AG04450 (cell line): ENCODE data around the gene DOCK9. TPM values are rescaled to one million over a fixed set of nuclear protein-coding genes. Genes with fewer than 3 reads are reported as not detected.

Source experiments
- CTCF ChIA-PET: fragments of 300-600, 350-600 bp; formaldehyde crosslinking; extraction: SDS; loops from one replicate; lab custom pipeline; 2022; ENCODE audit warnings: antibody characterized with exemption, inconsistent platforms; lab: Charles Lee
- POLR2A ChIA-PET: fragments of 350-600 bp; formaldehyde crosslinking; extraction: SDS; loops from one replicate; lab custom pipeline; 2021; ENCODE audit warnings: antibody characterized with exemption, inconsistent platforms; lab: Yijun Ruan, JAX
- DNase-seq: peaks from one replicate; pipeline ENCODE4 v3.0.0-alpha.2; 2011; ENCODE audit warnings: low read depth, low spot score
- H3K27ac ChIP-seq: one replicate; pipeline ENCODE4 v1.5.1; 2012; ENCODE audit warnings: low read depth, low read length, control low read depth
- H3K27me3 ChIP-seq: one replicate; pipeline ENCODE4 v1.6.0; 2012; ENCODE audit warnings: low read length; ENCODE audit not compliant: control insufficient read depth, insufficient read depth
- H3K4me3 ChIP-seq: 2 replicates; pipeline ENCODE4 v1.5.1; 2011; ENCODE audit warnings: mild to moderate bottlenecking, low read depth, low read length, control low read depth
- H3K9me3 ChIP-seq: 2 replicates; pipeline ENCODE4 v1.5.1; 2012; ENCODE audit warnings: low read length; ENCODE audit not compliant: control insufficient read depth, insufficient read depth
- CTCF ChIP-seq: IDR thresholded peaks from 2 replicates; pipeline ENCODE4 v1.5.1; 2011; ENCODE audit warnings: low read depth, low read length, control low read depth, inconsistent platforms
- polyA plus RNA-seq: library from polyadenylated mRNA; depleted of rRNA; stranded (reverse); fragments of >200 nt; gene quantifications from 2 replicates; pipeline ENCODE4 v1.2.3, GENCODE V29; 2011

DOCK9 gene
- polyA plus RNA-seq, 1 experiment: 9.6 TPM

GRCh38 chr13:98752467-98753290 lies 225.2 kb downstream of the DOCK9 start, which contains the start of gene SLC15A1:
TSS of gene SLC15A1 (minus strand) at chr13:98752672. CDS start at chr13:98752598, 74 bp downstream.
- no peak for TF ChIP-seq CTCF
- H3K9me3 ChIP-seq: peaks cover 4% of the 10 kb centered on the region; the same call in 1 of the 2 replicates
- ChIA-PET CTCF (no interaction called here), POLR2A (no interaction called here)
- no peak within 1 kb of the TSS for H3K4me3 ChIP-seq
- peaks cover 39% of the 10 kb centered on the region for H3K27me3 ChIP-seq
- no peak for DNase-seq
- no peak within 1 kb of the TSS for H3K27ac ChIP-seq

GRCh38 chr13:98751861-98752466 lies 225.9 kb downstream of the DOCK9 start:
- peaks cover 4% of the 10 kb centered on the region; the same call in 1 of the 2 replicates for H3K9me3 ChIP-seq
- ChIA-PET CTCF (no interaction called here), POLR2A (no interaction called here)
- H3K27ac ChIP-seq: no peak overlapping the region
- H3K4me3 ChIP-seq: no peak overlapping the region
- TF ChIP-seq CTCF: no peak
- H3K27me3 ChIP-seq: peaks cover 36% of the 10 kb centered on the region
- no peak for DNase-seq

GRCh38 chr13:98751367-98751782 lies 226.5 kb downstream of the DOCK9 start:
- no peak for TF ChIP-seq CTCF
- peaks cover 40% of the 10 kb centered on the region for H3K27me3 ChIP-seq
- H3K9me3 ChIP-seq: peaks cover 4% of the 10 kb centered on the region; the same call in 1 of the 2 replicates
- H3K4me3 ChIP-seq: no peak overlapping the region
- H3K27ac ChIP-seq: no peak overlapping the region
- POLR2A ChIA-PET: no interaction called here
- CTCF ChIA-PET: no interaction called here
- DNase-seq: no peak

- Histone ChIP-seq H3K9me3 (peaks cover 4% of the 10 kb centered on the region; the same call in 1 of the 2 replicates), H3K27ac (no peak overlapping the region), H3K27me3 (peaks cover 42% of the 10 kb centered on the region), H3K4me3 (no peak overlapping the region)
- TF ChIP-seq CTCF: no peak
- DNase-seq: no peak
- ChIA-PET CTCF (no interaction called here), POLR2A (no interaction called here)
Observed at GRCh38 chr13:98749501-98749900, 228.4 kb downstream of the DOCK9 start.

- Histone ChIP-seq H3K9me3 (no peaks in the 10 kb centered on the region; the same call in 1 of the 2 replicates), H3K27me3 (peaks cover 35% of the 10 kb centered on the region), H3K4me3 (no peak overlapping the region), H3K27ac (no peak overlapping the region)
- ChIA-PET POLR2A (no interaction called here), CTCF (no interaction called here)
- no peak for TF ChIP-seq CTCF
- DNase-seq: no peak
Observed at GRCh38 chr13:98746968-98747367, 230.9 kb downstream of the DOCK9 start.
